ENCODE data around the gene PSMG3.
"Not testable (repeated sequence)": the region's sequence is repeated elsewhere in the genome, so short reads cannot be mapped to it uniquely, and the experiment has no call there.

Gene PSMG3

GRCh38 chr7:1584700-1585099 lies 14.9 kb upstream of the PSMG3 start:
- DNase-seq (ENCODE audit: low read depth, low spot score) = no peak
- POLR2A ChIA-PET = interaction anchor here (0.6 kb wide), 1 partner anchor 654 kb away, joined by 4 read pairs; no protein-coding TSS in a partner anchor
- no peak for TF ChIP-seq CTCF (IDR thresholded peaks at IDR 0.05; ENCODE audit: insufficient read depth, low read length, missing control alignments)
- CTCF ChIA-PET = no interaction called here
- no peak overlapping the region for H3K4me3 ChIP-seq (ENCODE audit: low read depth, low read length)

GRCh38 chr7:1583241-1583930 lies 13.6 kb upstream of the PSMG3 start:
- CTCF ChIA-PET = interaction anchor here (1.1 kb wide), 1 partner anchor 577 kb away, joined by 3 read pairs; no protein-coding TSS in a partner anchor
- POLR2A ChIA-PET; DNase-seq (ENCODE audit: low read depth, low spot score); H3K4me3 ChIP-seq (ENCODE audit: low read depth, low read length): not testable (repeated sequence)

GRCh38 chr7:1580422-1581030 lies 10.7 kb upstream of the PSMG3 start:
- no peak for DNase-seq (ENCODE audit: low read depth, low spot score)
- TF ChIP-seq CTCF (IDR thresholded peaks at IDR 0.05; ENCODE audit: insufficient read depth, low read length, missing control alignments) = no peak
- H3K4me3 ChIP-seq (ENCODE audit: low read depth, low read length) = no peak overlapping the region
- CTCF ChIA-PET = interaction anchor here (0.7 to 1.6 kb wide), 9 partner anchors 10 to 784 kb away, joined by 3 to 10 read pairs (median 4); no protein-coding TSS in a partner anchor
- POLR2A ChIA-PET = interaction anchor here (0.7 kb wide), 1 partner anchor 438 kb away, joined by 4 read pairs; no protein-coding TSS in a partner anchor

GRCh38 chr7:1579481-1580421 lies 9.9 kb upstream of the PSMG3 start:
- CTCF ChIA-PET = interaction anchor here (0.7 to 1.6 kb wide), 25 partner anchors 8 to 807 kb away, joined by 3 to 19 read pairs (median 4); partner anchors contain the start of gene PSMG3

GRCh38 chr7:1578513-1578912 lies 8.7 kb upstream of the PSMG3 start:
- DNase-seq (ENCODE audit: low read depth, low spot score) = no peak
- TF ChIP-seq CTCF (IDR thresholded peaks at IDR 0.05; ENCODE audit: insufficient read depth, low read length, missing control alignments) = no peak
- ChIA-PET POLR2A (no interaction called here), CTCF (interaction anchor here (0.7 to 1.3 kb wide), 15 partner anchors 8 to 770 kb away, joined by 3 to 19 read pairs (median 4); partner anchors contain the start of gene PSMG3)
- H3K4me3 ChIP-seq (ENCODE audit: low read depth, low read length) = no peak overlapping the region

More at GRCh38 chr7:1579481-1580421, 9.9 kb upstream of the PSMG3 start:
- no peak overlapping the region for H3K4me3 ChIP-seq (ENCODE audit: low read depth, low read length)
- peak; percentile 92 for TF ChIP-seq CTCF (IDR thresholded peaks at IDR 0.05; ENCODE audit: insufficient read depth, low read length, missing control alignments)
- no peak for DNase-seq (ENCODE audit: low read depth, low spot score)
- POLR2A ChIA-PET = no interaction called here

GRCh38 chr7:1576521-1577253 lies 6.9 kb upstream of the PSMG3 start:
- no peak overlapping the region for H3K4me3 ChIP-seq (ENCODE audit: low read depth, low read length)
- DNase-seq (ENCODE audit: low read depth, low spot score) = no peak
- no peak for TF ChIP-seq CTCF (IDR thresholded peaks at IDR 0.05; ENCODE audit: insufficient read depth, low read length, missing control alignments)
- POLR2A ChIA-PET = no interaction called here
- CTCF ChIA-PET = interaction anchor here (1.4 to 1.5 kb wide), 2 partner anchors 633 to 771 kb away, joined by 4 read pairs; no protein-coding TSS in a partner anchor
